GM18526 (cell line): ENCODE measurements around the gene FARS2.

Source experiments
- POLR2A ChIP-seq: IDR thresholded peaks from 3 replicates; pipeline ENCODE4 v1.6.1; 2011; ENCODE audit not compliant: insufficient read length; ENCODE audit errors: extremely low read depth

Gene FARS2

GRCh38 chr6:5639193-5639592 is 377.9 kb downstream of the FARS2 start:
- TF ChIP-seq POLR2A: no peak

DNA sequence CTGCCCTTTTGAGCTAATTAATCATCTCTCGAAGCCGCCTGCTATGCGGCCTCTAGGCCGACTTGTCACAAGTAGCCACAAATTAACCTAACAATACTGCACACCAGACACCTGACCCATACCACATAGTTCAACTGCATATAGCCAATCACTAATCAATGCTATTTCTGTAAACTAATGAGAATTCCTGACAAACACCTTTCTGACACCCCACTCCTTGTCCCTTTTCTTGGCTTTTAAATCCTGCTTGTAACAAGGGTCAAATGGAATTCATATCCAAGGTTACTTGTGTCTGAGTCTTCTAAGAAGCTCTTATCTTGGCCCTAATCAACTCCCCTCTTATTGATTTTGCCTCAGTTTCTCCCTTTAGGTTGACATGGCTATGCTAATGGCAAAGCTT is 379.3 kb downstream of the FARS2 start:
- no peak for TF ChIP-seq POLR2A

DNA sequence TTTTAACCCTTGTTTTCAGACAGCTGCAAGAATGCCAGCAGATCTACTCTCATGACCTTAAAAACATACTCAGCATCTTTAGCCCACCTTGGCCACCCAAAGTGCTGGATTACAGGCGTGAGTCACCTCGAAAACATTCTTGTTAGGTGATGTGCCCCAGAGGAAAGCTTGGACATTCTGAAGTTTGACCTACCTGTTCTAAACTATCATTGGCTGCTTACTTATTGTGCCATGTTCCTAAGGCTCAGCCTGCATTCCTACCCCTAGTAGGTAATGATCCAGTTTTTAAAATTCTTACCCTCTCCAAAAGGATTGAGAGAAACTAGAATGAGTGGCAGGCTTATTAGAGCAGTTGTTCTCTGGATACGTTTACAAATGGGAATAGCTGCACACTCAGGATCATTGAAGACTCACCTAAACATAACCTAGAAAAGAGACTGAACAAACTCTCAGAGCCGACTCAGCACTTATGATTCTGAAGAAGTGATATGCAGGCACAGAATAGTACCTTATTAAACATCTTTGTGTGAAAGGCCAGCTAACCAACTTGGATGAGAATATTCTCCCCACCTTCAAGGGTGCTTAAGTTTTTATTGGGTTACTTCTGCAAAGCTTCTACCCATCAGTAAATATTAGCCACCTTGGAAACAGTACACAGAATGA is 383.3 kb downstream of the FARS2 start:
- TF ChIP-seq POLR2A: no peak

DNA sequence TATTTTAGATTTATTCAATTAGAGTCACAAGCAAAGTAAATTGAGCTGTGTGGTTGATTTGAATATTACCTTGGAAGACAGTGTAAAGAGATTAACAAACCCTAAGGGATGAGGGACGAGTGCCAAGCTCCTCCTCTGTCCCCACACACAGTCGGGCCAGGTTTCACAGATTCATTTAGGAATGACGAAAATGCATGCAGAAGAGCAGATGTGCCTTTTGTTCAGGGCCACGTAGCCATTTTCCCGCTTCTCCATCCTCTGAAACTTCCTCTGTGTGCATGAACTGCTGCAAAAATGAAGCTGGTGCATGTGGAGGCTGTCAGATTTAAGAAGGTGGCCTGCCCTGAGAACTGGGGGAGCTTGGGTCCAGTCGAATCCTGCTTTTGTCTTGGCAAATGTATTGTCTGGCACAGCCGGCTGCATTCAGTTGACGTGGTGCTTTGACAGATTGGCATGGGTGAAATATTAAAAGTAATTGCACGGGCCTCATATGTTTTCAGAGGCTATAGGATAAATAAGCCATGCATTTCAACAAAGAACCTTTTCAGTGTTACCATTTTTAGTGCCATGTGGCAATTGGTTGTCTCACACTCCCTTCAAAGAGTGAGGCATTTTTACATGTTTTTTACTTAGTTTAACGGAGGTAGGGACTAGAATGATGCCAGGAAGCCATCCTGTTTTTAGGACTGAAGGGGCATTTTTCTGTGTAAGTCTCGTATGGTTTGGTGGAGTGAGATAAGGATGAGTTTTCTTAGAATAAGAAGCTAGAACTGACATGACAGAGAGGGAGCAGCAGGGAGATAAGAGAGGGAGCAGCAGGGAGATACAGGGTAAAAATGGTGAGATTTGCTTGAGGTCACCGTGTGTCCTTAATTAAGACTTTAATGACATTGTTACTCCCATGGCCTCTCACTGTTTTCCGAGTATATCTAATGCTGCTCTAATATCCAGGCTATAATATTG is 384.3 kb downstream of the FARS2 start:
- no peak for TF ChIP-seq POLR2A

- no peak for TF ChIP-seq POLR2A
Observed at GRCh38 chr6:5652406-5653137, 391.3 kb downstream of the FARS2 start.

DNA sequence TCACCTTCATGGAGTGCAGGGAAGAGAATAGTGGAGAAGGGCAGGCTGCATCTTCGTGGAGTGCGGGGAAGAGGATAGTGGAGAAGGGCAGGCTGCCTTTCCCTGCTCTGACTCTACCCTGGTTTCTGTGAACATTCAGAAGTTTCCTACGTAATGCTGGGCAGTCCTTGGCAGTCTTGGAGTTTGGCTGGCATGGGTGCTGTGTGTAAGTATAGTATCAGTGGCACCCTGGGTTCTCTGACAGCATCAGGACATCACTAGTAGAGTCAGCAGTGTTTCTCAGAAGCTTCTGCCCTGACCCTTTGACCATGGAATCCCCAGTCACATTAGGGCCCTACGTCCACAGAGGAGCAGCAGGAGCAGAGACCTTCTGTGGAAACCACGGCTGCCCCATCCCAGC is 392.5 kb downstream of the FARS2 start:
- no peak for TF ChIP-seq POLR2A

DNA sequence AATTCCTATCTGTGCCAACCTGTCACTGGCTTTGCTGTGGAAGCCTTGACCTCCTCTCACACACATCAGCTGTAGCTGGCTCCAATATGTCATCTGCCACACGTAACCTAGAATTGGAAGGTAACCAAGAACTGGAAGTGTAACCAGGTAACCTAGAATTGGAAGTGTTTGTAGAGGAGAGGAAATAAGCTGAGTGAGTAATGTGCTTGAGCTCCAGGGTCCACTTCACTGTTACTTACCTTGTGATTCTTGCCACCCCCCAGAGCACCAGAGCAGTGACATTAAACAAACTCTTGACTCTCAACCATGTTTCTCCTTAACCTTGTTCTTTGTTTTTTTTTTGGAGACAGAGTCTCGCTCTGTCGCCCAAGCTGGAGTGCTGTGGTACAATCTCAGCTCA is 394.9 kb downstream of the FARS2 start:
- no peak for TF ChIP-seq POLR2A

DNA sequence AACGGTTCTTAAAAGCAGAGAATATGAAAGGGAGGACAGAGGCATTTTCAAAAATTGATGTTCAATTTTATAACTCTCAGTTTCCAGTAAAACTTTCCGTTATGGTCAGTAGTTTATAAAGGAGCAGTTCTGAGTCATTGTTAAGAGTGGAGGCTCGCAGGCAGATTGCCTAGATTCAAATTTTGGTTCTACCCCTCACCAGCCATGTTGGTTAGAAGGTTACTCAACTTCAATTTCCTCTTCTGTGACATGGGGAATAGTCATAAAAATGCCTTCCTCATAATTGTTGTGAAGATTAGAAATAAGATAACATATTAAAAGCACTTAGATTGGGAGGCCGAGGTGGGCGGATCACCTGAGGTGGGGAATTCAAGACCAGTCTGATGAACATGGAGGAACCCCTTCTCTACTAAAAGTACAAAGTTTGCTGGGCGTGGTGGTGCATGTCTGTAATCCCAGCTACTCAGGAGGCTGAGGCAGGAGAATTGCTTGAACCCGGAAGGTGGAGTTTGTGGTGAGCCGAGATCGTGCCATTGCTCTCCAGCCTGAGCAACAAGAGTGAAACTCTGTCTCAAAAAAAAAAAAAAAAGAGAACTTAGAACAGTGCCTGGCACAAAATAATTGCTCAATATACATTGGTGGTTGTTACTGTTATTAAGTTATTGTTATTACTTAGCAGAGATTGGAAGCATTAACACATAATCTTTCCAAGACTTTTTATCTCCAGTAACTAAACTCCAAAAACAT is 396.5 kb downstream of the FARS2 start:
- no peak for TF ChIP-seq POLR2A

DNA sequence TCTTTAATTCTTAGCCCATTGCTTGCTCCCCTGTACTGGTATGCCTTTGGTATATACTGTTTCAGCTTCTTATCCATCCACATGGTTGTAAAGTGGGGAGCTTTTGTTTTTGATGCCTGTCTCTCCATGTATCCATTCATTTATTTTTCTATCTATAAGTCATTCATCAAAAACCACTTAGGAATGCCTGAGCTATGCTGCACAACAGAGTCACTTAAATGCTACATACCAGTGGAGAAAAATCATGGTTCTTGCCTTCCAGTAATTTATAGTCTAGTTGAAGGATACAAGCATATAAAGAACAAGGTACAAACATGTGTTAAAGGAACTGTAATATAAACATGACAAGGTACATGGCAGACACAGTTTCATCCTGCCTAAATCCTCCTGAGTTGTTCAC is 398.2 kb downstream of the FARS2 start:
- no peak for TF ChIP-seq POLR2A

DNA sequence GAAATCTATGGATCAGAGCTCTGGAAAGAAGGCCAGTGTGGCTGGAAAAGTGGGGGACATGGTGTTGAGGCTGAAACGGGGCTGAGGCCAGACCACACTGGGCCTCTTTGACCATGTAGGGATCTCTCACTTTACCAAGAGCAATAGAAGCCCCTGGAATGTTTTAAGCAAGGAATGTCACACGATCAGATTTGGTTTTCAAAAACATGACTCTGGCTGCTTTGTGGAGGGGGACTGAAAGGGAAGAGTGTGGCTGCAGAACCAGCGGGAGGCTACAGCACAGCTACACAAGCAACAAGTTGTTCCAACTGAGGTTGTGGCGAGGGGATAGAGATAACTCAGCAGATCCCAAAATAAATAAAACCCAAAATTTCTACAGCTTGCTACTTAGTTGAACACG is 399.5 kb downstream of the FARS2 start:
- TF ChIP-seq POLR2A: no peak

DNA sequence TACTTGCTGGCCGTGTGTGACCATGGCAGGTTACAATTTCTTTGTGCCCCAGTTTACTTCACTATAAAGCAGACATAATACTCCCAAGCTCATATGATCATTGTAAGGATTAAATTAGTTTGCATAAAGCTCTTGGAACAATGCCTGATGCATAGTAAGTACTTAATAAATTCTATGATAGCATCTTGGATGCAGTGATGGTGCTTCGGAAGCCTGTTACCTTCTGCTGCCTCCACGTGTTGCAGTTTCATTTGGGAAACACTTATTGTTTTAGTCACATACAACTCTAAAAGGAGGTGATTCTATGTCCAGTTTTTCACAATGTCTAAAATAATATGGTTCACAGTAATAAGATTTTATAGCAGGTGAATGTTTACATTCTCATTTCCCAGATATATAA is 401.5 kb downstream of the FARS2 start:
- no peak for TF ChIP-seq POLR2A

- TF ChIP-seq POLR2A: no peak
Observed at GRCh38 chr6:5663259-5663658, 401.9 kb downstream of the FARS2 start.

GRCh38 chr6:5663739-5664138 is 402.4 kb downstream of the FARS2 start:
- TF ChIP-seq POLR2A: no peak

DNA sequence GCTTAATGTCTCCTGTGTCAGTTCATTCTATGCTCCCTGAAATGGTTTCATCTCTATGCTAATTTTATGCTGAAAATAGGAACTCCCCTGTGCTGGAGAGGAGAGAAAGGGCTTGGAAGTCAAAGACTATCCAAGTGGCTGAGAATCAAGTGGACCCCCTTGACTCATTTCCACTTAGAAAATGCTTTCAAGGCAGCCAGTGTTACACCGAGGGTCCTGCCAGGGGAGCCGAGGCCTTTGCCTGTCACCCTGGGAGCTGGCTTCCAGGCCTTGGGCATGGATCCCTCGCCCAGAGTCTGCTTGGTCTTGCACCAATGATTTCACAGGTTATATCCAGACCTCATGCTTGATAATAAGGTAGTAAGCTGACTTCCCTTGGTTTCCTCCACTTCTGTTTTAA is 402.8 kb downstream of the FARS2 start:
- TF ChIP-seq POLR2A: no peak

- TF ChIP-seq POLR2A: no peak
Observed at GRCh38 chr6:5665173-5665572, 403.9 kb downstream of the FARS2 start.

- no peak for TF ChIP-seq POLR2A
Observed at GRCh38 chr6:5665667-5666066, 404.4 kb downstream of the FARS2 start.

DNA sequence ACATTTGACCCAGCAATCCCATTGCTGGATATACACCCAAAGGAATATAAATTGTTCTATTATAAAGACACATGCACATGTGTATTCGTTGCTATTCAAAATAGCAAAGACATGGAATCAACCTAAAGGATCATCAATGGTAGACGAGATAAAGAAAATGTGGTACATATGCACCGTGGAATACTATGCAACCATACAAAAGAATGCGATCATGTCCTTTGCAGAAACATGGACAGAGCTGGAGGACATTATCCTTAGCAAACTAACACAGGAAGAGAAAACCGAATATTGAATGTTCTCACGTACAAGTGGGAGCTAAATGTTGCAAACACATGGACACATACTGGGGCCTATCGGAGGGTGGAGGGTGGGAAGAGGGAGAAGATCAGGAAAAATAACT is 405.4 kb downstream of the FARS2 start:
- no peak for TF ChIP-seq POLR2A
